HCT116 (cell line): Measurements from ENCODE around the gene ALCAM.

Experiments
- ATF3 ChIP-seq: IDR thresholded peaks from 2 replicates; pipeline ENCODE4 v1.6.1; 2012
- CBX3 ChIP-seq: IDR thresholded peaks from 2 replicates; pipeline ENCODE4 v1.6.1; 2012; ENCODE audit warnings: low read depth
- CEBPB ChIP-seq: IDR thresholded peaks from 2 replicates; pipeline ENCODE4 v1.6.1; 2012; ENCODE audit warnings: low read depth
- CTCF ChIP-seq, 3 experiments: fragments of 200-600 bp in 1 of 3; sonication (generic) in 1 of 3; IDR thresholded peaks in 2 of 3; conservative IDR thresholded peaks in 1 of 3; 2 replicates each; pipeline ENCODE4 v1.5.1; 2012 to 2017; ENCODE audit warnings: low read depth in 2 of 3, low read length in 2 of 3, antibody characterized with exemption in 1 of 3, borderline replicate concordance in 1 of 3, control low read depth in 1 of 3, mild to moderate bottlenecking in 1 of 3, mixed read lengths in 1 of 3, mixed run types in 1 of 3, moderate library complexity in 1 of 3; ENCODE audit not compliant: insufficient read depth in 1 of 3
- EZH2 ChIP-seq: fragments of 200-600 bp; sonication (generic); IDR thresholded peaks from 2 replicates; pipeline ENCODE4 v1.6.1; 2017; ENCODE audit warnings: antibody characterized with exemption, mixed run types
- POLR2A ChIP-seq: IDR thresholded peaks from 2 replicates; pipeline ENCODE4 v1.7.0; 2011; ENCODE audit warnings: borderline replicate concordance; ENCODE audit not compliant: insufficient read depth, insufficient read length; ENCODE audit errors: extremely low read depth
- POLR2AphosphoS5 ChIP-seq: IDR thresholded peaks from 2 replicates; pipeline ENCODE4 v1.6.1; 2011; ENCODE audit warnings: mild to moderate bottlenecking, low read depth, low read length, moderate library complexity
- REST ChIP-seq: IDR thresholded peaks from 2 replicates; pipeline ENCODE4 v1.6.1; 2012; ENCODE audit warnings: low read depth
- SIN3A ChIP-seq: IDR thresholded peaks from 2 replicates; pipeline ENCODE4 v1.6.1; 2012; ENCODE audit warnings: low read depth
- ZBTB33 ChIP-seq: IDR thresholded peaks from 2 replicates; pipeline ENCODE4 v1.6.1; 2011; ENCODE audit warnings: mild to moderate bottlenecking, low read length, moderate library complexity; ENCODE audit not compliant: insufficient replicate concordance; ENCODE audit errors: extremely low read depth
- ZFX ChIP-seq: fragments of 450-650 bp; IDR thresholded peaks from 2 replicates; pipeline ENCODE4 v1.6.1; 2017

- TF ChIP-seq CTCF (IDR thresholded peaks at IDR 0.05 in 2 of 3, conservative IDR thresholded peaks at IDR 0.05 in 1 of 3; ENCODE audit: borderline replicate concordance in 1 of 3, insufficient read depth in 1 of 3, low read depth in 2 of 3, low read length in 2 of 3) (no peak), POLR2A (no peak), POLR2AphosphoS5 (no peak), ZBTB33 (no peak), SIN3A (no peak), EZH2 (no peak), ZFX (no peak), CEBPB (no peak), CBX3 (no peak), REST (no peak), ATF3 (no peak)
These were observed 198.0 kb downstream of the ALCAM start for GRCh38 chr3:105564546-105565288.
